HG02678 (cell line): ENCODE data around the gene WNT9B.
A peak's percentile ranks its signal among the peaks of the same experiment; 100 is the strongest.
"Not testable (repeated sequence)": the region's sequence is repeated elsewhere in the genome, so short reads cannot be mapped to it uniquely, and the experiment has no call there.

Experiments
- ATAC-seq: cut with Tn5 transposase; IDR thresholded peaks from one replicate; pipeline ENCODE4 v1.9.1; 2021; ENCODE audit warnings: mild to moderate bottlenecking, moderate library complexity; ENCODE audit not compliant: unreplicated experiment

The WNT9B gene

GRCh38 chr17:46903762-46904672 lies 52.6 kb downstream of the WNT9B start:
- ATAC-seq: no peak

- ATAC-seq: no peak
Measured at GRCh38 chr17:46908068-46908737, 56.8 kb downstream of the WNT9B start.

GRCh38 chr17:46910179-46910927 lies 59.0 kb downstream of the WNT9B start:
- ATAC-seq: no peak

GRCh38 chr17:46911311-46911710 lies 59.9 kb downstream of the WNT9B start:
- ATAC-seq: no peak

- ATAC-seq: no peak
Measured at GRCh38 chr17:46915596-46915995, 64.2 kb downstream of the WNT9B start.

- no peak for ATAC-seq
Measured at GRCh38 chr17:46916211-46916610, 64.8 kb downstream of the WNT9B start.

GRCh38 chr17:46916623-46917022 lies 65.2 kb downstream of the WNT9B start:
- no peak for ATAC-seq

- no peak for ATAC-seq
Measured at GRCh38 chr17:46917041-46917440, 65.7 kb downstream of the WNT9B start.

- ATAC-seq: no peak
Measured at GRCh38 chr17:46917516-46917915, 66.1 kb downstream of the WNT9B start.

GRCh38 chr17:46921962-46922361 lies 70.6 kb downstream of the WNT9B start:
- not testable (repeated sequence) for ATAC-seq

- no peak for ATAC-seq
Measured at GRCh38 chr17:46922487-46922803, 71.1 kb downstream of the WNT9B start.

- peak; percentile 87 for ATAC-seq
Measured at GRCh38 chr17:46922804-46923635, 71.6 kb downstream of the WNT9B start, which contains the start of gene GOSR2. Gene GOSR2 (plus strand): TSS chr17:46923160. CDS start chr17:46923193, 33 bp downstream.

- ATAC-seq: no peak
Measured at GRCh38 chr17:46925185-46925868, 73.9 kb downstream of the WNT9B start.

GRCh38 chr17:46928467-46929261 lies 77.3 kb downstream of the WNT9B start:
- no peak for ATAC-seq

- no peak for ATAC-seq
Measured at GRCh38 chr17:46929413-46929812, 78.0 kb downstream of the WNT9B start.

GRCh38 chr17:46930051-46930450 lies 78.7 kb downstream of the WNT9B start:
- ATAC-seq: no peak

GRCh38 chr17:46931596-46931995 lies 80.2 kb downstream of the WNT9B start:
- no peak for ATAC-seq

GRCh38 chr17:46935658-46936266 lies 84.4 kb downstream of the WNT9B start:
- ATAC-seq: no peak
